GM12892 (cell line): Measurements from ENCODE around the gene PPP2R5B.

Source experiments
- DNase-seq: peaks from one replicate; pipeline ENCODE4 v3.0.0; 2011; ENCODE audit not compliant: insufficient read length
- FAIRE-seq: peaks from 2 replicates; lab custom pipeline; 2011; peaks lifted over from hg19 to GRCh38; lab: Jason Lieb, UNC
- POLR2A ChIP-seq: IDR thresholded peaks from 2 replicates; pipeline ENCODE4 v1.6.1; 2011; ENCODE audit warnings: low read depth, low read length, control low read depth
- POLR2AphosphoS5 ChIP-seq: IDR thresholded peaks from 2 replicates; pipeline ENCODE4 v1.6.1; 2011; ENCODE audit warnings: low read depth, low read length, control low read depth
- TAF1 ChIP-seq: IDR thresholded peaks from 2 replicates; pipeline ENCODE4 v1.6.1; 2011; ENCODE audit warnings: low read depth, mild to moderate bottlenecking, control low read depth, low read length, borderline replicate concordance

PPP2R5B gene

GRCh38 chr11:64923151-64923661 is 1.3 kb upstream of the PPP2R5B start:
- DNase-seq (no peak), FAIRE-seq (no peak)
- TF ChIP-seq POLR2AphosphoS5 = no peak
- TF ChIP-seq POLR2A = no peak
- TF ChIP-seq TAF1 = no peak

- FAIRE-seq (peak; percentile 57), DNase-seq (no peak)
- TF ChIP-seq POLR2AphosphoS5 = no peak
- TF ChIP-seq POLR2A = no peak
- no peak for TF ChIP-seq TAF1
Observed at GRCh38 chr11:64924910-64925284, 408 bp downstream of the PPP2R5B start.

DNA sequence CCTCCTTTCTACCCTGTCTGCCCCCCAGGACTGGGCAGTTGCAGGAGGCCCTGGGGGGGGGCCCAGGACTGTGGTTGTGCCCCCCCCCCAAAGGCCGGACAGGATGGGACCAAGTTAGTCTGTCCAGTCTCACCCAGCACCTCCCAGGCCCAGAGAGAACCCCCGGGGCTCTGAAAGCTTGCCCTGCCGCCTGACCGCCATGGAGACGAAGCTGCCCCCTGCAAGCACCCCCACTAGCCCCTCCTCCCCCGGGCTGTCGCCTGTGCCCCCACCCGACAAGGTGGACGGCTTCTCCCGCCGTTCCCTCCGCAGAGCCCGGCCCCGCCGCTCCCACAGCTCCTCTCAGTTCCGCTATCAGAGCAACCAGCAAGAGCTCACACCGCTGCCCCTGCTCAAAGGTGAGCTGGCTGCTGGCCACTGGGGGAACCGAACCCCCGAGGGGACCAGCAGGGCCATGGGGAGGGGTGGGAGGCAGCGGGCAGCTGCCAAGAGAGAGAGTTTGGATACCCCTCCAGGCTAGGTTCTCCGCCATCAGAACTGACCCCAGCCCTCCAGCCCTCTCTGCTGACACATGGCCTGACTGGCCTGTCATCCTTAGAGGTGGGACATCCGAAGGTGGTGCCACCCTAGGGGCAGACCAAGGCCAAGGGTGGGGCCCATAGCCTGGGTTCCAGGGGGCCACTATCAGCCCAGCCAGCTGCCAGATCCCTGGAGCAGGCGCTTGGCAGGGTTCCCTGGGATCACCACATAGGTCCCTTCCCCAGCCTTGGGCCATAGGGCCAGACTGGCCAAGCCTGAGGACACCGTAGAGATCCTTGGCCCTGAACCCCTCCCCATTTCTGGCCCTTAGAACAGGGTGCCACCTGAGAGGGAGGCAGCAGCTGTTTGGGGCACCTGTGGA is 1.3 kb downstream of the PPP2R5B start:
- DNase-seq (no peak), FAIRE-seq (no peak)
- TF ChIP-seq POLR2AphosphoS5 (no peak), TAF1 (no peak), POLR2A (no peak)

DNA sequence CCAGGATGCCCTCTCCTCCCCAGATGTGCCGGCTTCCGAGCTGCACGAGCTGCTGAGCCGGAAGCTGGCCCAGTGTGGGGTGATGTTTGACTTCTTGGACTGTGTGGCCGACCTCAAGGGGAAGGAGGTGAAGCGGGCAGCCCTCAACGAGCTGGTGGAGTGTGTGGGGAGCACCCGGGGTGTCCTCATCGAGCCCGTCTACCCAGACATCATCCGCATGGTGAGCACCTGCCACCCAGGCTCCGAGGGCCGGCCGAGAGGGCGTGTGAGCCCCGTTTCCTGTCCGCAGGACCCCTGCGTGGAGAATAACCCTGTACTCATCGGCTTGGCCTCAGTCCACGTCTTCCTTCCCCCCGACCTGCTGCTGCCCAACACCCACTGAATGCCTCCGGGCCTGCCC is 2.2 kb downstream of the PPP2R5B start:
- no peak for DNase-seq
- FAIRE-seq = no peak
- no peak for TF ChIP-seq TAF1
- TF ChIP-seq POLR2A = no peak
- no peak for TF ChIP-seq POLR2AphosphoS5

GRCh38 chr11:64928957-64929356 is 4.5 kb downstream of the PPP2R5B start:
- FAIRE-seq (no peak), DNase-seq (no peak)
- TF ChIP-seq POLR2AphosphoS5 = no peak
- TF ChIP-seq POLR2A = no peak
- TF ChIP-seq TAF1 = no peak

- TF ChIP-seq TAF1 (no peak), POLR2AphosphoS5 (no peak)
- FAIRE-seq (no peak), DNase-seq (no peak)
Observed at GRCh38 chr11:64929625-64930024, 5.1 kb downstream of the PPP2R5B start.

DNA sequence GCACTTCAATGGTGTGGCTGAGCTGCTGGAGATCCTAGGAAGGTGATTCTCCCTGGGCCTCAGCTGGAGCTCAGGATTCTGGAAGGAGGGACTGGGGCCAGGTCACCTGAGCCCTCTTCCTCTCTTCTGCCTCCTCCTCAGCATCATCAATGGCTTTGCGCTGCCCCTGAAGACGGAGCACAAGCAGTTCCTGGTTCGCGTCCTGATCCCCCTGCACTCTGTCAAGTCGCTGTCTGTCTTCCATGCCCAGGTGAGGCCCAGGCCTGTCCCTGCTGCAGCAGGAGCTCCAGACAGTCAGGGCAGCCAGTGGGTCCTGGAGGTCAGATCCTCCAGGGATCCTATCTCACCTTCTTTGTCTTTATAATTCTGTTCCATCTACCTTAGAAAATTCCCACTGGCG is 5.9 kb downstream of the PPP2R5B start:
- TF ChIP-seq POLR2A (no peak), TAF1 (no peak), POLR2AphosphoS5 (no peak)
- DNase-seq (no peak), FAIRE-seq (no peak)

GRCh38 chr11:64931290-64931689 is 6.8 kb downstream of the PPP2R5B start:
- TF ChIP-seq POLR2A = no peak
- TF ChIP-seq TAF1 = no peak
- TF ChIP-seq POLR2AphosphoS5 = no peak
- FAIRE-seq (no peak), DNase-seq (no peak)

DNA sequence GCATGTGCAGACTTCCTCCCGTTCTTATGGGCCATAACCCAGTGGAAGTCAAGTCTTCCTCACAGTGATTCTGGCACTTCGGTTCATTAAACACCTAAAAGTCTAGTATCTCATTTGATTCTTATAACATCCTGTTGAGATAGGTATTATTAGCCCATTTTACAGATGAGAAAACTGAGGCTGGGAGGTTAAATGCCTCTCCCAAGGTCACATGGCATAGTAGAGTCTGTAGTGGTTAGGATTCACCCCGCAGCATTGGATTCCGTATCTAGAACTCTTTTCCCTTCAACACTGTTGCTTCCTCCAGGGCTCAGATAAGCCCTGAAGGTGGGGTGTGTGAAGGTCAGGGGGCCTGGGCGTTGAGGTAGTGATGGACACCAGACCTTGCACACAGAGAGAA is 7.8 kb downstream of the PPP2R5B start:
- TF ChIP-seq POLR2A (no peak), POLR2AphosphoS5 (no peak), TAF1 (no peak)
- no peak for FAIRE-seq

GRCh38 chr11:64933213-64933934 is 8.9 kb downstream of the PPP2R5B start:
- FAIRE-seq = no peak
- no peak for TF ChIP-seq TAF1
- TF ChIP-seq POLR2AphosphoS5 = no peak
- no peak for TF ChIP-seq POLR2A

More for the DNA sequence above, 7.8 kb downstream of the PPP2R5B start:
- no peak for DNase-seq

DNA sequence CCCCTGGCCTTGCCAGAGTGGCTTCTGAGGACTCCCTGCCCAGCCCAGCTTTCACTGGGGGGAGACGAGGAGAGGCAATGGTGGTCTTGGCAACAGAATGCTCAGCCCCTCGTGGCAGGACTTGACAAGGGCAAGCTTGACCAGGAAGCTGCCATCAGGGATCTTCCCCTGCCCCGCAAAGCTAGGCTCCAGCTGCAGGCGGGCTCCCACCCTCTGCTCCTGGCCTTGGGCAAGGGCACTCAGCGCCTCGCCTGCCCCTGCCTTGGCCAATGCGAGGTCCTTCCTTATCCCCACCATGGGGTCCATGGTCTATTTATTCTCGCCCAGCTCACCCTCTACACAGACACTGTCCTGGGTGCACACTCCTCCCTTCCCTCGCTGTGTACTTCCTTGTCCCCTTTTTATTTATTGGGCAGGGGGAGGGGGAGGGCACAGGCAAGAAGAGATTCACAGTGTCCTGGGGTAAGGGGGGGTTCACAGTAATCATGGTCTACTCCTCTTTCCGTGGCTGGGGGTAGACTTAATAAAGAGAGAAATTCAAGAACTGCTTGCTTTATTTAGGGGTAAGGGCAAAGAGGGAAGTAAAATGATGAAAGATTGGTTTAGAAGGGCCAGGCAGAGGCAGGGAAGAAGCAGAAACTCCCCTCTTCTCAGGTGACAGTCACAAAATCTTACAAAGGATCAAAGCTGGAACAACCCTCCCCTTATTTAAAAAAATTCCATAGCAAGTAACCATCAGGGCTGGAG is 9.6 kb downstream of the PPP2R5B start:
- FAIRE-seq = no peak

More at GRCh38 chr11:64933213-64933934, 8.9 kb downstream of the PPP2R5B start:
- no peak for DNase-seq

GRCh38 chr11:64934682-64935358 is 10.3 kb downstream of the PPP2R5B start:
- DNase-seq (no peak), FAIRE-seq (no peak)
- TF ChIP-seq POLR2AphosphoS5 (no peak), POLR2A (no peak), TAF1 (no peak)

More for the DNA sequence above, 9.6 kb downstream of the PPP2R5B start:
- TF ChIP-seq TAF1 (no peak), POLR2A (no peak), POLR2AphosphoS5 (no peak)
- DNase-seq = no peak
